Nephron progenitor cell (in vitro differentiated cells): ENCODE results near the gene HOXA13.

ENCODE experiments used
- DNase-seq: peaks from one replicate; pipeline ENCODE4 v3.0.0; 2021
- H3K27ac Mint-ChIP-seq: 2 replicates; pipeline ENCODE4 v1.8.0; 2021; ENCODE audit warnings: mild to moderate bottlenecking, moderate library complexity, mixed read lengths
- H3K27me3 Mint-ChIP-seq: 2 replicates; pipeline ENCODE4 v1.8.0; 2021; ENCODE audit warnings: mild to moderate bottlenecking, low read depth, mixed read lengths; ENCODE audit not compliant: poor library complexity
- H3K36me3 Mint-ChIP-seq: 2 replicates; pipeline ENCODE4 v1.8.0; 2021; ENCODE audit warnings: low read depth, mixed read lengths
- H3K4me1 Mint-ChIP-seq: 2 replicates; pipeline ENCODE4 v1.8.0; 2021; ENCODE audit warnings: mixed read lengths
- H3K4me3 Mint-ChIP-seq: 2 replicates; pipeline ENCODE4 v1.8.0; 2021; ENCODE audit warnings: mild to moderate bottlenecking, moderate library complexity, mixed read lengths
- H3K9me3 Mint-ChIP-seq: 2 replicates; pipeline ENCODE4 v1.8.0; 2021; ENCODE audit warnings: mild to moderate bottlenecking, moderate library complexity, mixed read lengths
- TF ChIP-seq, protein P1 (sequence below): fragments of 200-600 bp; sonication (generic); IDR thresholded peaks from 2 replicates; pipeline ENCODE4 v1.5.0; 2021; ENCODE audit warnings: antibody characterized with exemption

HOXA13 gene

GRCh38 chr7:27201580-27202017, 1.7 kb upstream of the HOXA13 start:
- Mint-ChIP-seq H3K36me3 (no peaks in the 10 kb centered on the region), H3K4me1 (peaks cover 26% of the 10 kb centered on the region), H3K4me3 (no peak overlapping the region), H3K27ac (no peak overlapping the region), H3K9me3 (no peaks in the 10 kb centered on the region), H3K27me3 (peaks cover 97% of the 10 kb centered on the region)
- no peak for DNase-seq
- TF ChIP-seq, protein P1, sequence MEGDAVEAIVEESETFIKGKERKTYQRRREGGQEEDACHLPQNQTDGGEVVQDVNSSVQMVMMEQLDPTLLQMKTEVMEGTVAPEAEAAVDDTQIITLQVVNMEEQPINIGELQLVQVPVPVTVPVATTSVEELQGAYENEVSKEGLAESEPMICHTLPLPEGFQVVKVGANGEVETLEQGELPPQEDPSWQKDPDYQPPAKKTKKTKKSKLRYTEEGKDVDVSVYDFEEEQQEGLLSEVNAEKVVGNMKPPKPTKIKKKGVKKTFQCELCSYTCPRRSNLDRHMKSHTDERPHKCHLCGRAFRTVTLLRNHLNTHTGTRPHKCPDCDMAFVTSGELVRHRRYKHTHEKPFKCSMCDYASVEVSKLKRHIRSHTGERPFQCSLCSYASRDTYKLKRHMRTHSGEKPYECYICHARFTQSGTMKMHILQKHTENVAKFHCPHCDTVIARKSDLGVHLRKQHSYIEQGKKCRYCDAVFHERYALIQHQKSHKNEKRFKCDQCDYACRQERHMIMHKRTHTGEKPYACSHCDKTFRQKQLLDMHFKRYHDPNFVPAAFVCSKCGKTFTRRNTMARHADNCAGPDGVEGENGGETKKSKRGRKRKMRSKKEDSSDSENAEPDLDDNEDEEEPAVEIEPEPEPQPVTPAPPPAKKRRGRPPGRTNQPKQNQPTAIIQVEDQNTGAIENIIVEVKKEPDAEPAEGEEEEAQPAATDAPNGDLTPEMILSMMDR = no peak

DNA sequence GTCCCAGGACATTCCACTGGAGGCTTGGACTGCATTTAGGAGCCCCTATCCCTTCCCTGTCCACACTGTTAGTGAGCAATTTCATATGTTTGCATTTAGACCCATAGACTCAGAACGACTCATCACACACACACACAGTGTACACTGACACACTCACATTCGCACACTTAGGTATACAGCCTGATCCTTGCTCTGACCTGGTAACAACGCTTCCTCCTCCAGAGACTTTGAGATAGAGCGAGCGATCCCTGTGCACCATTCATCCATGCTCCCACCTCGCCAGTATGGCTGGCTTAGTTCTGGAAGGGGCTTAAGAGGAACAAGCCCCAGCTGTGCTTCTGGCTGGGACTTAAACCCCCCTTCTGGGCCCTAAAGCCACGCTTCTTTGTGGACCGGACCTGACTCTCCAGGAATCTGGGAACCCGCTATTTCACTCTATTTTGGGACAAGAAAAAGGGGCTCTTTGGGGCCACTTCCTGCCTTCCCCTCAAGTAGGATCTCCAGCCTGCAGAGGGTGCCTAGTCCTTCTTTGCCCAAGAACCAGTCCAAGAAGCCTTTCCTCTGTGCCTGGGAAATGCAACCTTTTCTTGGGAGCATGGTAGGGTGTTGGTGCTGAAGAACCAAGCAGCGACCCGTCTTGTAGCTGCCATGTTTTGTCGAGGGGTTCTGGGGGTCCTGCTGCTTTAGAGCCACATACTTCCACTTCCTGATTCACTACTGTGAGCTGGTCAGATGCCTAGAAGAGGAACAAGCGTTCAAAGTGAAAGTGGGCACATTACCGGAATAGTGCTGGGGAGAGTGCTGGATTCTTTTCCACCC, 1.1 kb upstream of the HOXA13 start:
- H3K4me3 Mint-ChIP-seq = peak overlapping the region; percentile 74
- TF ChIP-seq, protein P1 = no peak
- peaks cover 25% of the 10 kb centered on the region for H3K4me1 Mint-ChIP-seq
- no peak overlapping the region for H3K27ac Mint-ChIP-seq
- H3K27me3 Mint-ChIP-seq = peaks cover 97% of the 10 kb centered on the region
- H3K9me3 Mint-ChIP-seq = no peaks in the 10 kb centered on the region
- no peak for DNase-seq
- no peaks in the 10 kb centered on the region for H3K36me3 Mint-ChIP-seq

DNA sequence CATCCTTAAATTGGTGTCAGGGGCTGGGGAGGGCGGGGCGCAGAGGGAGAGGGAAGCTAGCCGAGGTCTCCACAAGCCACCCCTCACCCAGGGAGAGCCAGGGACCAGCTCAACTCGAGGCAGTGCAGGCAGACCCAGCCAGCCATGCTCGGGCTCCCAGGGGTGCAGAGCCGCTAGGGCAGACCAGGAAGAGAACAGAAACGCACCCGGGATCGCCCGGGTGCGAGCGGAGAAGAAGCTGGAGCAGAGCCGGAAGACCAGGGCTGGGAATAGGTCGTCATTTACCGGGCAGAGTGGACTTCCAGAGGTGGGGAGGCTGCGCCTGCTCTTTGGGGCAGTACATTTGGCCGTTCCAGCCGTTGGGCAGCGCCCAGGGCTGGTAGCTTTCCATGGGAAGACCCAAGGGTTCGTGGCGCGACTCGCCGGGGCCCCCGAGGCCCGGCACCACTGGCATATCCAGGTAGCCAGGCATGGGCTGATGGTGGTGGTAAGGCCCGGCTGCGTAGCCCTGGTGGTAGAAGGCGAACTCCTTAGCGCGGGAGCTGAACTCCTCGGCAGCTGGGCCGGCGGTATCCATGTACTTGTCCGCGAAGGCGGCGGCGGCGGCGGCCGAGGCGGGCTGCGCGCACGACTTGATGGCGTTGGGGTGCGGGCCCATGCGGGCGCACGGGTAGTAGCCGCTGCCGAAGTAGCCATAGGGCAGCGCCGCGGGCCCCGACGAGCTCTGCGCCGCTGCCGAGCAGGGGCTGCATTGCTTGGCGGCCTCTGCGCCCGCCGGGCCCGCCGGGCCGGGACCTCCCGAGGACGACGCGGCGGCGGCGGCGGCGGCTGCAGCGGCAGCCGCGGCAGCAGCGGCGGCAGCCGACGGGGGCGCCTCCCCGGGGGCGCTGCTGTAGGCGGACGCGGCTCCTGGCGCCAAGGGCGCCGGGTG, 755 bp downstream of the HOXA13 start:
- no peaks in the 10 kb centered on the region for H3K36me3 Mint-ChIP-seq
- H3K27me3 Mint-ChIP-seq = peaks cover 97% of the 10 kb centered on the region
- no peaks in the 10 kb centered on the region for H3K9me3 Mint-ChIP-seq

GRCh38 chr7:27198138-27198841, 1.6 kb downstream of the HOXA13 start:
- TF ChIP-seq, protein P1 = no peak
- H3K27me3 Mint-ChIP-seq = peaks cover 97% of the 10 kb centered on the region
- no peaks in the 10 kb centered on the region for H3K36me3 Mint-ChIP-seq
- no peak overlapping the region for H3K27ac Mint-ChIP-seq
- H3K4me1 Mint-ChIP-seq = peaks cover 19% of the 10 kb centered on the region
- H3K9me3 Mint-ChIP-seq = no peaks in the 10 kb centered on the region
- DNase-seq = no peak
- peak overlapping the region; percentile 25 for H3K4me3 Mint-ChIP-seq

More for the DNA sequence above, 755 bp downstream of the HOXA13 start:
- TF ChIP-seq, protein P1 = no peak
- H3K4me3 Mint-ChIP-seq = peak overlapping the region; percentile 65
- H3K4me1 Mint-ChIP-seq = peaks cover 12% of the 10 kb centered on the region
- H3K27ac Mint-ChIP-seq = no peak overlapping the region
- DNase-seq = peak; percentile 60

- no peaks in the 10 kb centered on the region for H3K36me3 Mint-ChIP-seq
- TF ChIP-seq, protein P1 = no peak
- H3K27me3 Mint-ChIP-seq = peaks cover 97% of the 10 kb centered on the region
- H3K4me3 Mint-ChIP-seq = no peak overlapping the region
- no peaks in the 10 kb centered on the region for H3K9me3 Mint-ChIP-seq
- no peak overlapping the region for H3K27ac Mint-ChIP-seq
- peaks cover 19% of the 10 kb centered on the region for H3K4me1 Mint-ChIP-seq
- no peak for DNase-seq
These were observed 2.5 kb downstream of the HOXA13 start for GRCh38 chr7:27197137-27198042.
